GM19455 (cell line): Measurements from ENCODE around the gene SH3PXD2B.
"Not testable (repeated sequence)": the region's sequence is repeated elsewhere in the genome, so short reads cannot be mapped to it uniquely, and the experiment has no call there.

Experiments
- ATAC-seq: cut with Tn5 transposase; IDR thresholded peaks from one replicate; pipeline ENCODE4 v1.9.1; 2021; ENCODE audit not compliant: unreplicated experiment

The SH3PXD2B gene

DNA sequence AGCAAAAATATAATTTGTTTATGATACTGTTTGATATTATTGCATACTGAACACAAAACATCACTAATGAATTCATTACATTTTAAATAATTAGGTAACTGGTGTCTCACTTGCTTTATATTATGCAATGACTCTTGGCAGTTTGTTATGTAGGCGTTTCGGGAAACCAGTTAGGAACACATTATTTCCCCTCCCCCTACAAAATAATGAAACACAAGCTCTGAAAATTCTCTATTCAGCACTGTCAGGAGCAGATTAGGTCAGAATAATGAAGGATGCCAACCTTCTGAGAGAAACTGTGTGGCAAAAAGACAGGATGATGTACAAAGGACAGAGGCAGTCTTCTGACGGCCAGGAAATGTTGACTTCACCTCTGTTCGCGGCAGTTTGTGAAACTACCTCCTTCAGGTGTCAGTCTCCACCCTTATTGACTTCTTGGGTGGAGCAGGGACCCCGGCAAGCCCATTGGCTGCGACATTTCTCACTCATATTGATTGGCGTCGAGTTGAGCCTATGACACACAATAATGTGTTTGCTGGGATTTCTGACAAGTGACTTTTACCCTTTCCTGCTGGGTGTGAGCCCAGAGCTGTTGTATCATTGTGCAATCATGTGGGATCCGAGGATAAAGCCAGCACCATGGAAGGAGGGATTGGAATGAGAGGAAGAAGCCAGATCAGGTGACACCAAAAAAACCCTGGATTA, 33.9 kb downstream of the SH3PXD2B start:
- no peak for ATAC-seq

DNA sequence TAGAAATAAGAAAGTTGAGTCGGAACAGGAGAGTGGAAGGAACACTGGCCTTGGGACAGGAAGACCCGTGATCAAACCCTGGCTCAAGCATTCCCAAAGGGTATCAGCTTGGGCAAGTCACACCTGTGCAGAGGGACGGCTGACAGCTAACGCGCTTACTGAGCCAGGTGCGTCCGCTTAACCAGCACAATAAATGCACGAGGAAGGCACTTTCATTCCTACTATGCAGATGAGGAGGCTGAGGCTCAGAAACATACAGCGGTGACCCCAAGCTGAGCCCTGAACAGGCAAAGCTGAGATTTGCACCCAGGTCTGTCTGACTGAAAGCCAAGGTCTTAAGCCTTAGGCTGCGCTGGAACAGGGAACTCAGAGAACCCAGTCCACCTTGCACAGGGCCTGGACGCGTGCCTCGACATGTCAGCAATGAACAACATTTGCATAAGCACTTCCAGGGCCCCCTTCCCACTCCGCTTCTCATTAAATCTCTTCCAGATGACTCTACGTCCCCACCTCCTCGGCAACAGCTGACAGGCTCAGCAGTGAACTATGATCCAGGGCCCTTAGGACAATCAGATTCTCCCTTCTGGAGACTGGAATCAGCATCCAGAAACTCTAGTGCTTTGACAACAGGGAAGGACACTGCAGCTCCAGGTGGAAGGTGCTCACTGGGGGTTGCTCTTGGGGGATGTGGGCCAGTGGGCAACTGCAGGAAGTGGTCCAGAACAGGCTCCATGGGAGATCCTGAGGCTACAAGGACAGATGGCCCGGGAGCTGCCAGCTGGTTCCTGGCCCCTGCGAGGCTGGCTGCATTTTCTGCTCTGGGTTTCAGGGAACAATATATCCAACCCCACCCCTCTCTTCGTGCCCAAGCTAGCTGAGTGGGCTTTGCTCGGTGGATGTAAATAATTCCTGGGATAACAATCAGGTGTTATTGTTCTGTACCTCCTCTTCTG, 35.2 kb downstream of the SH3PXD2B start:
- ATAC-seq = no peak

DNA sequence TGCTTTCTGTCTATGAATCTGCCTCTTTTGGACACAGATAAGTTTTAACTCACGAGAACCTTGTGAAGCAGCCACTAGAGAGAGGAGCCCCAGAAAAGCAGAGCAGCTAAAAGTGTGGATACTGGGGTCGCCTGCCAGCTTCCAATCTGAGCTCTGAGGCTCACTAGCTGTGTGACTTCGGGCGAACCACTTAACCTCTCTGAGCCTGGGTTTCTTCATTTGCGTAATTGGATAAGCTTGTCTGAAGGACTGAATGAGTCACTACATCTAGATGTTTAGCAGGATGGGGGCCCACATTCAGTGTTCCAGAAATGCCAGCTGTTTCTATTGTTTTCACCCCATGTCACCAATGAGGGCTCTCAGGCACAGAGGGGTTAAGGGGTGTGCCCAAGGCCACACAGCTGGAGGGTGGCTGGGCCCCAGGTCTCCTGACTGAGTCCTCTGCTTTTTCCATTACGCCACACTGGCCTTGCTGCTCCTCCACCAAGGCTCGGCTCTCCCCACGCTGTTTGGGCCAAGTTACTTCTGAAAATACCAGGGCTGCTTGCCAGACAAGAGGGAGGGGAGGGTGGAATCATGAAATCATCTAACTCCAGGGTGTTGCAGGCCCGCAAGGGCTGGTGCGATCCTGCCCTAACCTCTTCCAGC, 36.2 kb downstream of the SH3PXD2B start:
- ATAC-seq = no peak

DNA sequence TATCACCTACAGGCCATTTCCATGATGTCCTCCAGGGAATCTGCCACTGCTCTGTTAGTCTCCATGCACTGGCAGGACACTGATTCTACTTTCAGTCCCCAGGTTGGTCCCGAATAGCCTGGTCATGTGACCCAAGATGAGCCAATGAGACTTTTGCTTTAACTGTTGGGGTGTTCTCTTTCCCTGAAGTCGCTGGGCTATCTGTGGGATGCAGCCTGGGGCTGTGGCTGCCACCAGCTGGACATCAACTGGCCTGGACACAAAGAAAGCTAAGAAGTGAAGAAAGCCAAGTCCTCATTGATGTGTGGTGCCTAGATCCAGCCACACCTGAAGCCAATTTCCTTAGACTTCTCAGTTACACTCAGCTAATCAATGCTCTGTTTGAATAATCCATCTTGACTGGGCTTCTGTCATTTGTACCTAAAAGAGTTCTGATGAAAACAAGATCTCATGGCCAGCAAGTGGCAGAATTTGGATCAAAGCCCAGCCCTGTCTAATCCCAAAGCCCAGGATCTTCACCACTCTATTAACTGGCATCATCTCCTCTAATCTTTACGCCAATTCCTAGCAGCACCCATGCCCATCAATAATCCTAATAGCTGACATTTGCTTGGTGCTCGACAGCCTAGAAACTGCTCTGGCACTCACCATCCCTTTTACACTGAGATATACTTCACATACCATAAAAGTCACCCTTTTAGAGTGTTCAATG, 37.0 kb downstream of the SH3PXD2B start:
- no peak for ATAC-seq

DNA sequence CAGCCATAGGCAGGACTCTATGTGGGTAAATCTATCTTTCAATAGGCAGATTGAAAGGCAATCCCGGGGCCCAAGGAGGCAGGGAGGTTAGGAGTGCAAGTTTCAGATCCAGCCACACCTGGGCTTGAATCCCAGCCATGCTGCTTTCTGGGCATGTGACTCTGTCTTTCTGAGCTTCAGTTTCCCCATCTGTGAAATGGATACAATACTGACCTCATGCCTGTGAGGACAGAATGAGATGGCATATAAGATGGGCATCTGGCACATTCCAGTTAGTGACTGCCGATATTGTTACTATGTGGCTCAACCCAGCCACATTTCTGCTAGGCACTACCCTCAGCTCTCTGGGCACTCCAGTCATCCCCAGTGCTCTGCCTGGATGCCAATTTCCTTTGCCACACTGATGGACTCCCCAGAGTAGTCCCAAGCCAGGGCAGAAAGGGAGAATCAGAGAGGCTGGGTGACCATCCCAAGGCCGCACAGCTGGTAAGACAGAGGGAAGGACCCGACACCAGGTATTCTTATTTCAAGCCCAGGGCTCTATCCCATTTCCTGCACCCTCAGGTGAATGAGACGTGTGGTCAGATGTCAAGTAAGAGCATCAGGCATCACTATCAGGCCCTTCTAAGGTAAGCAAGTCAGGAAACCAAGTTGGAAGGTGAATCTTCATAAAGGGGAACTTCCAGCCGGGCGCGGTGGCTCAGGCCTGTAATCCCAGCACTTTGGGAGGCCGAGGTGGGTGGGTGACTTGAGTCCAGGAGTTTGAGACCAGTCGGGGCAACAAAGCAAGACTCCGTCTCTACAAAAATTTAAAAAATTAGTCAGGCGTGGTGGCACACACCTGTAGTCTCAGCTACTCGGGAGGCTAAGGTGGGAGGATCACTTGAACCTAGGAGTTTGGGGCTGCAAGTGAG, 38.7 kb downstream of the SH3PXD2B start:
- ATAC-seq = no peak

DNA sequence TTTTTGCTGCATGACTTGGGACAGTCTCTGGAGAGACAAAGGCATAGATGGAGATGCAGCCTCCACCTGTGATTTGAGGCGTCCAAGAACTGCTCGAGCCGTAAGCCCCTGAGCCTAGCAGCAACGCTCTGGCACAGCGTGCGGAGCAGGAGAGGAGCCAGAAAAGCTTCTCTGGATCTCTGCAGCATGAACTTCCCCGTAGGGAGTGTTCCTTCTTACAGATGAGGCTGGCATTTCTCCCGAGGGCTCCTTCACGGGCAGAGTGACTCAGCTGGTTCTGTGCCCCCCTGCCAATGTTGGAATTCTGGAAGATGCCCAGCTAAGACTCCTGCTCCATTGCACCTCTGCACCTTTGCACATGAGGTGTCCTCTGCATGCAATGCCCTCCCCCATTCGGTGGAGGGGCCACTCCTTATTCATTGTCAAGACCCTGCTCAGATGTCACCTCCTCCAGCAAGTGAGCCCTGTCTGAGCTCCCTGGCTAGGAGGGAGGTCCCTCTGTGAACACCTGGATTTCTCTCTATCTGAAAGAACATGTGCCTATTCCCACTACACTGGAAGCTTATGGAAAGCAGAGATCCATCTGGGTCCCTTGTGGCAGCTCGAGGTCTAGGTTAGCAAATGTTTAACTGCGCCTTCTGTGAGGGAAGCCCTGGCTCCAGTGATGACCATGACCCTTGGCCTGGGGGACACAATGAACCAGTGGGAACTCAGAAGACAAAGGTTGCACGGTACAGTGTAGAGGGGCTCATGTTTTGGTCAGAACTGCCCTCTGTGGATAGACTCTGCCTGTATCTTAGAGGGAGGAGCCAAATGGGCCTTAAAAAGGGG, 39.6 kb downstream of the SH3PXD2B start:
- ATAC-seq = no peak

DNA sequence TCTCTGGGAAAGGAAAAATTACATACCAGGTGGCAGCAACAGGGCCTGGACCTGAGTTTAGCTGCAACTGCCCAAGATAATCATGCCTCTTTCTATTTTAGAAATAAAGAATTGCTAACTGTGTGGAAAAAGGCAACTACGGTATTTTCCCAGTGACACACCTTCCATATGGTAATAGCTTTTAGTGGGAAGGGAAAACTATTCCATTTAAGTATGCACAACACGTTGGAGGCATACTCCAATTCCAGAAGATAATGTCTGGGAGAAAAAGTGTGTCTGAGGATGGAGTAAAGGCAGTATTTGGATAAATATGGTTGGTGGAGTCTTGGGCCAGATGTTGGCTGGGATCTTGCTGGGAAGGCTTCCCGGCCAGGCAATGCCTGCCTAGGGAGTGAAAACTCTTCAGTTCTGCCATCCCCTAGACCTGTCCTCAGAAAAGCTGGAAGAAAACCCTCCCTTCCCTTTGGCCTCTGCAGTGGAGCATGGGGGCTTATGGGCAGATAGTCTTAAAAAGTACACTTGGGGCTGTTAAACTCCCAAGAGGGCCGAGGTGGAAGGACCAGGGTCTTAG, 40.6 kb downstream of the SH3PXD2B start:
- no peak for ATAC-seq

DNA sequence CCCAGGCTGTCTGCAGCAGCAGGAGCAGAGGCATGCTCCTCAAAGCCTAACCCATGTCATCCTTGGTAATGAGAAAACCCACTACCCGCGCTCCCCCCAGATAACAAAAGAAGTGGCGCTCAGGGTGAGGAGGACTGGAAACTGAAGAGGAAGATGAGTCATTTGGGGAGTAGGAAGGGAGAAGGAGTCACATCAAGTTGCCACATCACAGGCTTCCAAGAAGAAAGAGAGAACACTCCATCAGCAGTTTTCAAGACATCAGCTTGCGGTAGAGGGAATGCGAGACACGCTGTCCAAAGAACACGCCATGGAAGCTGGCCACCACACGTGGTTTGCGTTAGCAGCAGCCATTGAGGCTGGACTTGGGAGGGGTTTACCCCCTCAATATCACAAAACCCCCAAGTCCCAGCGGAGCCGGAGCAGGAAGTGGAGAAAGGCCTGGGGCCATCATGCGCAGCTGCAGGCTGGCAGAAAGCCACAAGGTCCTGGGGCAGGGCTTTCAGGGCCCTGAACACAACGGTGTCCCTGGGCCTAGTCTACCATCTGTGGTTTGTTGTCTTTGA, 41.5 kb downstream of the SH3PXD2B start:
- ATAC-seq = no peak

DNA sequence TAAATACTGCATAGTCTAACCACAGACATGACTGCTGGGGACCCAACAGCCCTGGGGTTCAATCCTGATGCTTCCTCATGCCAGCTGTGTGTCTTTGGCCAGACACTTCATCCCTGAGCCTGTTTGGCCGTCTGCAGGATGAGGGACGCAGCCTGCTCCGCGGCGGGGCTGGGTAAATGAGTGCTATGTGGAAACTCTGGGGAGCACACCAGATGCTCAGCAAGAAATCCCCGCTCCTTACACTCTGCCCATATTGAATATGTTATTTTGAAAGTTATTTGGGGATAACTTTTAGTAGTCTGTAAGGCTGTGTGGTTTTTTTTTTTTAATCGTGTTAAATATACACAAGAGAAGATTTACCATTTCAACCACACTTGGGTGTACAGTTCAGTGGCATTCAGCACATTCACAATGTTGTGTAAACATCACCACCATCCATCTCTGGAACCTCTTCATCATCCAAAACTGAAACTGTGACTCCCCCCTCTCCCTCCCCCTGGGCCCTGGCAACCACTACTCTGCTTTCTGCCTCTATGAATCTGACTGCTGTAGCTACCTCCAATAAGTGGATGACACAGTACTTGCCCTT, 42.7 kb downstream of the SH3PXD2B start:
- ATAC-seq = no peak

DNA sequence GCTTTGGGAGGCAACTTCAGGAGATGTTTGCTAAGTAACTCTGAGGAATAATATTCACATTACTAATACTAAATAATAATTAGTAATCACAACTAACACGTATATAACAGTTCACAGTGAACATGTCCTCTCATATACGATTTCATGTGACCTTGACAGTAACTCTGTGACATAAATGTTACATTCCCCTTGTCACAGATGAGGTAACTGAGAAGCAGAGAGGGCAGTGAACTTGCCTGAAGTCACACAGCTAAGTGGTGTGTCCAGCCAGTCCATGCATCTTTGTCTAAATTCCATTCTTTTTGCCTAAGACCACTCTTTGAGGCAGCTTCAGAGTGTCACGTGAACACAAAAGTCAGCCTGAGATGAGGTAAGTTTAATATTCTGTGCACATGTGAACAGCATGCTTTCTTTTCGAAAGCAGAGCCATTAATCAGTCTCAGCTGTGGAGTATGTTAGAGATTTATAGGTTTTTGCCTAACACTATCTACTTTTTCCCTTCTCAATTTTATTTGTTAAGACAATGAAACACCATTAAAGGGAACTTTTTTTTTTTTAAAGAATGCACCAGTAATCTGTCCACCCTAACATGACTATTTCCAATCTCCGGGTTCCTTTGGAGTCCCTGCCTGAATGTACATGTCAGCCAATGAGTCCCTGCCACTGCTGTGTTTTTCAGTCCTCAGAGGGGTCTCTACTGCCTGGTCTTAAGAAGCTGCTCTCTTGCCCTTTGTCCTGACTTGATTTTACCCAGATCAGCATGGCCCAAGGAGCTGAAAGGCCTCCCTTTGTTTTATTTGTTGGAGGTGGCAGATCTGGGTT, 43.5 kb downstream of the SH3PXD2B start:
- ATAC-seq = no peak

DNA sequence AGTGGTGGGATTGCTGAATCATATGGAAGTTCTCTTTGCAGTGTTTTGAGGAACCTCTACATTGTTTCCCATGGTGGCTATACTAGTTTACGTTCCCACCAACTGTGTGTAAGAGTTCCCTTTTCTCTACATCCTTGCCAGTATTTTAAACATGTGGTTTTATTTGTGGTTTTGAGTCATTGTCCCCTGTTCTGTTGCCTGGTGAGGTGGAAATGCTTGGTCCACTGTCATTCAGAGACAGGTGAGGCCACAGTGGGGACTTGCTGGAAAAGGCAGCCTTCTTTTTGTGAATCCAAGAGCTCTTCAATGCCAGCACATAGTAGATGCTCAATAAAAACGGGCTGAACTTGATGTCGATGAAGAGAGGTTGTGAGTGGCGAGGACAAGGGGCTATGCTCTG, 44.2 kb downstream of the SH3PXD2B start:
- no peak for ATAC-seq

DNA sequence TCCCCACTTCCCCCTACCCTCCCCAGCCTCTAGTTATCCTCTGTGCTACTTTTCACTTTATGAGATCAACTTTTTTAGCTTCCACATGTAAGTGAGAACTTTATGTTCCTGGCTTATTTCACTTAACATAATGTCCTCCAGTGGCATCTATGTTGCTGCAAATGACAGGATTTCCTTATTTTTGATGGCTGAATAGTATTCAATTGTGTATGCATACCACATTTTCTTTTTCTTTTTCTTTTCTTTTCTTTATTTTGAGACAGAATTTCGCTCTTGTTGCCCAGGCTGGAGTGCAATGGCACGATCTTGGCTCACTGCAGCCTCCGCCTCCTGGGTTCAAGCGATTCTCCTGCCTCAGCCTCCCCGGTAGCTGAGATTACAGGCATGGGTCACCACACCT, 44.8 kb downstream of the SH3PXD2B start:
- not testable (repeated sequence) for ATAC-seq

DNA sequence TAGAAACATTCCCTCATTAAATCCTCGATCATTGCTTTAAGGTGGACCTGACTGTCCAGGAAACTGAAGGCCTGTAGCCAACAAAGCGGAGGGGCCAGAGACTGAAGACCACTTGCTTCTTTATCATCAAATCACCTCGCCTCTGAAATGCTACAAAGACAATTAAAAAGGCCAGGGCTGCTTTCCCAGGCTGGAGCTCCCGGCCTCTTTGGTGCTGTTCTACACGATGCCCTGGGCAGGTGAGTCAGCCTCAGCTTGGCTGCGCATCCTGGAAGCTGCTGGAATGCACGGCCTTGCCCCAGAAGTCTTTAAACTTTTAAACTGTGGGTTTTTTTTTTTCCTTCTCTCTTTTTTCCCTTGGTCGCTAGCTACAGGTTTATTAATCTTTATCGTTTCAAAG, 46.5 kb downstream of the SH3PXD2B start:
- no peak for ATAC-seq

DNA sequence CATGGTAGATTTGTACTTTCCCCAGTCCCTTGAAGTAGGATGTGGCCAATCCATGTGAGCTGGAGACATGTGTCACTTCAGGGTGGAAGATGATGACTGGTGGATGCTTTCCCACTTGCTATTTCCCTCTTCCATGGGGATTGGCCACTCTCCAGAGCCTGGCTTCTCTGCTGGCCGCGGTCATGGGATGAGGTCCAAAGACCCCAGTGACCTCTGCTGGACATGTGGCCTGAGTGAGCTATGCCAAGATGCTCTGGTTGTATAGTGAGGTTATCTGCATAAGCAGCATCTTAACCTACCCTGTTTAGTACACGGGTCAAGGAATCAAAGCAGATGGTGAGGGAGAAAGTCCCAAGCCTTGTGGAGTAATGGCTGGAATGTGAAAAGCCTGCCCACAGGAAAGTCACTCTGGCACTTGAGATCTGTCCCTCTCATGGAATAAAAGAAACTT, 47.1 kb downstream of the SH3PXD2B start:
- ATAC-seq = no peak

DNA sequence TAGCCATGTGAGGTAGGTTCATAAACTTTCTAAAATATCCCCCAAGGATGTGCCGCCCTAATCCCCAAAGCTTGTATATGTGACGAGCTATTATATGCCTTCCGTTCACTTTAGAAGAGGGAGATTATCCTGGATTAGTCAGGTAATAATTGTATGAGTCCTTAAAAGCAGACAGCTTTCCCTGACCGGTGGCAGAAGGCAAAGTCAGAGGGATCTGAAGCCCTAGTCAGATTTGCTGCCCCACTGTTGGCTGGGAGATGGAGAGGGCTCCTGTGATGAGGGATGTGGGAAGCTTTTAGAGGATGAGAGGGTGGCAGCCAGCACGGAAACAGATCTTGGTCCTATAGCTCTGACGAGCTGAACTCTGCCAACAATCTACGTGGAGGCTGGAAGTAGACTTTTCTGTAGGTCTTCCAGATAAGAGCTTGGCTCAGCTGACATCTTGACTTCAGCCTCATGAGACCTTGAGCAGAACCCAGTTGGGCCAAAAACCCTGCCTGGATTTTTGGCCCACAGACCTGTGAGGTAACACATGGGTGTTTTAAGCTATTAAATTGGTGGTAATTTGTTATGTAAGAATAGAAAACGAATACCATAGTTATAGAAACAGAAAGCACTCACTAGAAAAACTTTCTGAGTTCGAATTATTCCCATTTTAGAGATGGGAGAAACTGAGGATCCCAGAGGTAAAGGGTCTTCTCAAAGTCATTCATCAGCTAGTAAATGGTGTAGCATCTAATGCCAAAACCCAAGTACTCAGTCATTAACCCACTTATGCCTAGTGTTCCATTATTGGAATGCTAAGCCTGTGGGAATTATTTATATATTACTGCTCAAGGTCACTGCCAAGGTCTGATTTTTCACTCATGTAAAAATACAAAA, 48.9 kb downstream of the SH3PXD2B start:
- ATAC-seq = no peak

DNA sequence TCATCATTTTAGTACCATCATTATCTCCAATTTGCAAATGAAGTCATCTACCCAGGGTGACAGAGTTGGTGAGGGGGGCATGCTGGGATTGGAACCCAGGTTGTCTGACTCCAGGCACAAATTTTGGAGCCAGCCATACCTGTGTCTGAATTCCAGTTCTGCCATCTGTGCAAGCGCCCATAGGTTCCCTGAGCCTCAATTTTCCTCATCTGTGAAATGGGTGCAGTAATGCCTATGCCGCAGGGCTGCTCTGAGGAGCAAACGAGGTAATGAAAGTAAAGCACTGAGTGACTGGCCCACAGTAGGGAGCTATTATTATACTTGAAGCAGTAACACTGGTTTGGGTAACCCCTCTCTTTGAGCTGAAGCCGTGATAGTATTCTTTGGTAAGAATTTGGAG, 49.6 kb downstream of the SH3PXD2B start:
- ATAC-seq = no peak
